Left lung (tissue), 10 donors: Measurements from ENCODE around the gene ATXN2. TPM values are rescaled to one million over a fixed set of nuclear protein-coding genes. Genes with fewer than 3 reads are reported as not detected.
"Not testable (repeated sequence)": the region's sequence is repeated elsewhere in the genome, so short reads cannot be mapped to it uniquely, and the experiment has no call there.

Experiments
- ATAC-seq: fragments of 200-7000 bp; cut with Tn5 transposase; one replicate; pipeline ENCODE4 v1.9.1; 2020; ENCODE audit warnings: moderate library complexity
- DNase-seq, 4 donors: peaks; one replicate each; pipeline ENCODE4 v3.0.0-alpha.2; 2013 to 2020
- H3K27ac ChIP-seq, 2 donors: fragments of 200-600 bp; sonication (generic) in 1 of 2; one replicate each; pipeline versions ENCODE4 v1.5.0 to v1.8.0; 2020 to 2021
- H3K27me3 ChIP-seq, 2 donors: fragments of 200-600 bp; sonication (generic) in 1 of 2; one replicate each; pipeline versions ENCODE4 v1.5.0 to v1.8.0; 2020 to 2021
- H3K36me3 ChIP-seq, 2 donors: fragments of 200-600 bp; sonication (generic) in 1 of 2; one replicate each; pipeline versions ENCODE4 v1.5.0 to v1.8.0; 2020 to 2021
- H3K4me1 ChIP-seq, 2 donors: fragments of 200-600 bp; one replicate each; pipeline ENCODE4 v1.8.0; 2021
- H3K4me3 ChIP-seq, 2 donors: fragments of 200-600 bp; sonication (generic) in 1 of 2; one replicate each; pipeline versions ENCODE4 v1.5.0 to v1.8.0; 2020 to 2021; ENCODE audit warnings: mild to moderate bottlenecking in 1 of 2
- H3K9me3 ChIP-seq, 2 donors: fragments of 200-600 bp; sonication (generic) in 1 of 2; one replicate each; pipeline versions ENCODE4 v1.5.0 to v1.8.0; 2020 to 2021
- CTCF ChIP-seq, 2 donors: fragments of 200-600 bp; sonication (generic) in 1 of 2; IDR thresholded peaks; one replicate each; pipeline versions ENCODE4 v1.5.0 to v1.8.0; 2021; ENCODE audit warnings: antibody characterized with exemption in 2 of 2
- intact Hi-C, 2 donors: fragments of 100-400 bp; cut with DNase I; formaldehyde crosslinking; loops; one replicate each; pipeline versions ENCODE4 v1.11.2 to v1.14.2; 2022
- polyA plus RNA-seq, 6 donors: library from polyadenylated mRNA; unstranded; fragments of 120-200 nt; gene quantifications; one replicate each; pipeline ENCODE4 v1.2.1, GENCODE V29; 2013; ENCODE audit not compliant: insufficient read length in 6 of 6
- total RNA-seq, 2 donors: library from RNA; stranded (reverse); fragmentation: NEBNext Ultra II Directional; extraction: Animal tissue kit (Norgen Biotek cat#: 25700); gene quantifications; one replicate each; pipeline ENCODE4 v1.2.1, GENCODE V29; 2021
- donor health status: DM: no; HTN: yes; CAD: no.
- donor health status: DM: no; HTN: no; CAD: no.

Gene ATXN2
- total and polyA plus RNA-seq, 8 donors, result 60.9 to 90.2 (median 72.2) TPM

DNA sequence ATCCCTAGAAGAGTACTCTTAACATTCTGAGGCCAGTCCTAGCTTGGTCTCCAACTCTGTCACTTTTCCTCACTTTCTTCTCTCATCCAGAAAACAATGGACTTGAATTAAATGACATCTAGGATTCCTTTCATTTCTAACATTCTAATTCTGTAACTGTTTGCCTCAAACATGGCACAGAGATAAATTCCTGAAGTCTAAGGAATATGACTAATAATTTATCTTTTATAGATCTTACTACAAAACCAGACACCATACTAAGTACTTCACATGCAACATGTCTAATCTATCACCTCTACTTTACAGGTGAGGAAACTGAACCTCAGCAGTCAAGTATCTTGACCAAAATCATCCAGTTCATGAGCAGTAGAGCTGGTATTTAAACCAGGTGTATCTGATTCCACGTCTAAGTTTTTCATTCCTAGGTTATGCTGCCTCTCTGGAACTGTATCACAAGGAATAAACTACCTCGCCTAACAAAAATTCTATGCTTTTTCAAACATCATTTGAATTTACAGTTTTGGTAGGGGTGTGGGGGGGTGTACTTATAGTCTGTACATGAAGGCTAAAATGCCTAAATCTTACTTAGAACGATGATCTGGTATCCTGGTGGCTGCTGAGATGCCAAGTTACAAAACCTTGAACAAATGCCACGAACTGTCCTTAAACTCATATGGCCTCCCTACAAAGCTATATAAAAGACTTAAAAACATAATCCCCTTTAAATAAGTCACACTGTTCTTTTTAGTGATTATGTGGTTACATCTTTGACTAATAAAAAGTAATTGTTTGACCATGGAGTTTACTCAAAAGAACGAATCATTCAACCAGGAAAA is 41.6 kb downstream of the ATXN2 start:
- ATAC-seq (no peak), DNase-seq (no peak)
- no peak for TF ChIP-seq CTCF (IDR thresholded peaks at IDR 0.05)
- Histone ChIP-seq H3K27me3 (no peaks in the 10 kb centered on the region), H3K4me3 (no peak overlapping the region), H3K36me3 (no peaks in the 10 kb centered on the region), H3K4me1 (peaks cover 0 to 14% of the 10 kb centered on the region in 2 donors), H3K27ac (no peak overlapping the region), H3K9me3 (peaks cover 0 to 4% of the 10 kb centered on the region in 2 donors)
- intact Hi-C loops, result no loop called here

DNA sequence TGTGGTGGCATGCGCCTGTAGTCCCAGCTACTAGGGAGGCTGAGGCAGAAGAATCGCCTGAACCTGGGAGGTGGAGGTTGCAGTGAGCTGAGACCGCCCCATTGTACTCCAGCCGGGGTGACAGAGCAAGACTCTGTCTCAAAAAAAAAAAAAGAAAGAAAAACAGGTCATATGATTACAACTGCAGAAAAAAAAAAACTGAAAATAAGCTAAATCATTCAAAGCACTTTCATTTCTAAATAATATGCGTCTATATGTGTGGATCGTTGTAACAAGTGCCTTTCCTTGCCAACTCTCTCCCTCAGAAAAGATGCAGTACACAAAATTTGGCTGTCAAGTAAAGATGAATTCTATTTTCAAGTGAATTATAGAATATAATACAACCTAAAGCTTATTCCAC is 42.4 kb downstream of the ATXN2 start:
- intact Hi-C loops, result no loop called here
- Histone ChIP-seq H3K36me3 (peaks cover 0 to 6% of the 10 kb centered on the region in 2 donors), H3K27ac (no peak overlapping the region), H3K4me1 (peaks cover 0 to 14% of the 10 kb centered on the region in 2 donors), H3K9me3 (peaks cover 0 to 4% of the 10 kb centered on the region in 2 donors), H3K4me3 (no peak overlapping the region), H3K27me3 (no peaks in the 10 kb centered on the region)
- ATAC-seq (no peak), DNase-seq (no peak)
- no peak for TF ChIP-seq CTCF (IDR thresholded peaks at IDR 0.05)

DNA sequence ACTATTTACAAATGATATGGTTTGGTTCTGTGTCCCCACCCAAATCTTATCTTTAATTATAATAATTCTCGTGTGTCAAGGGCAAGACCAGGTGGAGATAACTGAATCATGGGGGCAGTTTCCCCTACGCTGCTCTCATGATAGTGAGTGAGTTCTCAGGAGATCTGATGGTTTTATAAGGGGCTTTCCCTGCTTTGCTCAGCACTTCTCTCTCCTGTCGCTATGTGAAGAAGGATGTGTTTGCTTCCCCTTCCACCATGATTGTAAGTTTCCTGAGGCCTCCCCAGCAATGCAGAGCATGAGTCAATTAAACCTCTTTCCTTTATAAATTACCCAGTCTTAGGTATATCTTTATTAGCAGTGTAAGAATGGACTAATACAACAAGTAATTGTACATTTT is 43.8 kb downstream of the ATXN2 start:
- DNase-seq, H3K4me1 ChIP-seq, H3K4me3 ChIP-seq, H3K27me3 ChIP-seq, intact Hi-C loops, H3K9me3 ChIP-seq, H3K27ac ChIP-seq, ATAC-seq: not testable (repeated sequence)
- peaks cover 0 to 16% of the 10 kb centered on the region in 2 donors for H3K36me3 ChIP-seq

DNA sequence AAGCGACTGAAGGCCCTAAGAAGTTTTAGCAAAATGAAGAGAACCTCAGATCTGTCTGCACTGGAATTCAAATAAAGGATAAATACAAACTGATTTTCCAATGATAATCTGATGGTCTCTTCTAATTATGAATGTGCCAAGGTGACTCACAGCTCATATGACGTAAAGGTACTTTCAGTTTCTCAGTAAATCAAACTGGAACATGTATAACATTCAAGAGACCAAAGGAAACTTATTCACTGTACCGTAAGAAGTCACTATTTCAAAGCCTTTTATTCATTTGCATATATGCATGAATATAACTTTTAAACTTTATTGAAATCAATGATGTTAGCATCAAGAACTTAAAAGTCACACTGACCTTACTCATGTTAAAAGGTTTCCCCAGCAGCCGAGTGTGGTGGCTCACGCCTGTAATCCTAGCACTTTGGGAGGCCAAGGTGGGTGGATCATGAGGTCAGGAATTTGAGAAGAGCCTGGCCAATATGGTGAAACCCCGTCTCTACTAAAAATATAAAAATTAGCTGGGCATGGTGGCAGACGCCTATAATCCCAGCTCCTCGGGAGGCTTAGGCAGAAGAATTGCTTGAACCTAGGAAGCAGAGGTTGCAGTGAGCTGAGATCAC is 52.2 kb downstream of the ATXN2 start:
- ATAC-seq (no peak), DNase-seq (no peak)
- H3K4me3 ChIP-seq, result no peak overlapping the region
- no peak overlapping the region for H3K27ac ChIP-seq
- no peaks in the 10 kb centered on the region for H3K27me3 ChIP-seq
- no peak for TF ChIP-seq CTCF (IDR thresholded peaks at IDR 0.05)
- intact Hi-C loops, result no loop called here
- no peaks in the 10 kb centered on the region for H3K4me1 ChIP-seq
- H3K9me3 ChIP-seq, result no peaks in the 10 kb centered on the region
- peaks cover 0 to 82% of the 10 kb centered on the region in 2 donors for H3K36me3 ChIP-seq

- Histone ChIP-seq H3K27me3 (no peaks in the 10 kb centered on the region), H3K27ac (no peak overlapping the region), H3K9me3 (no peaks in the 10 kb centered on the region), H3K4me1 (no peaks in the 10 kb centered on the region), H3K4me3 (no peak overlapping the region), H3K36me3 (peaks cover 0 to 82% of the 10 kb centered on the region in 2 donors)
- no peak for ATAC-seq
- no peak for TF ChIP-seq CTCF (IDR thresholded peaks at IDR 0.05)
- intact Hi-C loops, result no loop called here
- DNase-seq, result no peak
These were observed 52.9 kb downstream of the ATXN2 start for GRCh38 chr12:111546171-111546570.
